Measurements from ENCODE around the gene MOGAT1. TPM values are rescaled to one million over a fixed set of nuclear protein-coding genes. Genes with fewer than 3 reads are reported as not detected.

The MOGAT1 gene
- total and polyA plus RNA-seq, 4 donors = 0.30 to 5.5 (median 5.1) TPM; not detected in 1

DNA sequence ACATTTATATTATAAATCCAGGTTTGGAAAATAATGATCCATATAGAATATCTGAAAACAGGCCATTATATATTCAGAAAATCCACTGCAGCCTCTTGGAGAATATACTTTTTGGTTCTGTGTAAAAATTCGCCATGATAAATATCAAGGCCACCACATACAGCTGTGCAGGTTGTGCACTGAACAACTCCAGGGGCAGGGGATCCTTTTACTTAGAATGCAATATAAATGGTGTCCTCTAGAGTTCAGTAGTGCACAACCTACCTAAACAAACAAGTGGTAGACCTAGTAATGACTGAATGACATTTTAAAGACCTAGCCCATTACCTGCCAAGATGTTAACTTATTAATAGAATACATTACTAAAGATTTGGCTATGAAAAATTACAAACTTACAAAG is 22.4 kb downstream of the MOGAT1 start:
- no peak for DNase-seq (ENCODE audit: low spot score)
- H3K27ac ChIP-seq (ENCODE audit: low read depth in 1 of 2, low read length in 2 of 2) = no peak overlapping the region
- H3K9ac ChIP-seq (ENCODE audit: low read depth in 1 of 2, low read length in 2 of 2) = no peak overlapping the region
- H3K4me1 ChIP-seq (ENCODE audit: control insufficient read depth in 4 of 4, insufficient read depth in 4 of 4, low read length in 3 of 4) = no peaks in the 10 kb centered on the region
- H3K36me3 ChIP-seq (ENCODE audit: control insufficient read depth in 4 of 4, insufficient read depth in 3 of 4, low read depth in 1 of 4, low read length in 3 of 4) = peaks cover 0 to 26% (median 14%) of the 10 kb centered on the region in 4 donors
- H3K9me3 ChIP-seq (ENCODE audit: control insufficient read depth in 4 of 4, low read length in 3 of 4) = no peaks in the 10 kb centered on the region
- no peak overlapping the region for H3K4me3 ChIP-seq (ENCODE audit: low read depth in 1 of 3, low read length in 3 of 3)
- TF ChIP-seq RAD21 (IDR thresholded peaks at IDR 0.05) = peak; percentile 63 to 71
- TF ChIP-seq RXRA (IDR thresholded peaks at IDR 0.05) = peak in 1 of 2 donors; percentile 14
- TF ChIP-seq, protein P1, sequence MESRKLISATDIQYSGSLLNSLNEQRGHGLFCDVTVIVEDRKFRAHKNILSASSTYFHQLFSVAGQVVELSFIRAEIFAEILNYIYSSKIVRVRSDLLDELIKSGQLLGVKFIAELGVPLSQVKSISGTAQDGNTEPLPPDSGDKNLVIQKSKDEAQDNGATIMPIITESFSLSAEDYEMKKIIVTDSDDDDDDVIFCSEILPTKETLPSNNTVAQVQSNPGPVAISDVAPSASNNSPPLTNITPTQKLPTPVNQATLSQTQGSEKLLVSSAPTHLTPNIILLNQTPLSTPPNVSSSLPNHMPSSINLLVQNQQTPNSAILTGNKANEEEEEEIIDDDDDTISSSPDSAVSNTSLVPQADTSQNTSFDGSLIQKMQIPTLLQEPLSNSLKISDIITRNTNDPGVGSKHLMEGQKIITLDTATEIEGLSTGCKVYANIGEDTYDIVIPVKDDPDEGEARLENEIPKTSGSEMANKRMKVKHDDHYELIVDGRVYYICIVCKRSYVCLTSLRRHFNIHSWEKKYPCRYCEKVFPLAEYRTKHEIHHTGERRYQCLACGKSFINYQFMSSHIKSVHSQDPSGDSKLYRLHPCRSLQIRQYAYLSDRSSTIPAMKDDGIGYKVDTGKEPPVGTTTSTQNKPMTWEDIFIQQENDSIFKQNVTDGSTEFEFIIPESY (IDR thresholded peaks at IDR 0.05) = no peak
- no peak for TF ChIP-seq NR2F2 (IDR thresholded peaks at IDR 0.05)
- TF ChIP-seq FOXA2 (IDR thresholded peaks at IDR 0.05) = no peak
- TF ChIP-seq, protein P2, sequence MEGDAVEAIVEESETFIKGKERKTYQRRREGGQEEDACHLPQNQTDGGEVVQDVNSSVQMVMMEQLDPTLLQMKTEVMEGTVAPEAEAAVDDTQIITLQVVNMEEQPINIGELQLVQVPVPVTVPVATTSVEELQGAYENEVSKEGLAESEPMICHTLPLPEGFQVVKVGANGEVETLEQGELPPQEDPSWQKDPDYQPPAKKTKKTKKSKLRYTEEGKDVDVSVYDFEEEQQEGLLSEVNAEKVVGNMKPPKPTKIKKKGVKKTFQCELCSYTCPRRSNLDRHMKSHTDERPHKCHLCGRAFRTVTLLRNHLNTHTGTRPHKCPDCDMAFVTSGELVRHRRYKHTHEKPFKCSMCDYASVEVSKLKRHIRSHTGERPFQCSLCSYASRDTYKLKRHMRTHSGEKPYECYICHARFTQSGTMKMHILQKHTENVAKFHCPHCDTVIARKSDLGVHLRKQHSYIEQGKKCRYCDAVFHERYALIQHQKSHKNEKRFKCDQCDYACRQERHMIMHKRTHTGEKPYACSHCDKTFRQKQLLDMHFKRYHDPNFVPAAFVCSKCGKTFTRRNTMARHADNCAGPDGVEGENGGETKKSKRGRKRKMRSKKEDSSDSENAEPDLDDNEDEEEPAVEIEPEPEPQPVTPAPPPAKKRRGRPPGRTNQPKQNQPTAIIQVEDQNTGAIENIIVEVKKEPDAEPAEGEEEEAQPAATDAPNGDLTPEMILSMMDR (IDR thresholded peaks at IDR 0.05; ENCODE audit: low read depth, low read length, missing input control) = peak; percentile 11
- WGBS = 94% methylated on average over 1 of the region's 1 CpG
- no peaks in the 10 kb centered on the region for H3K27me3 ChIP-seq (ENCODE audit: control insufficient read depth in 4 of 4, insufficient read depth in 4 of 4, low read length in 3 of 4)

DNA sequence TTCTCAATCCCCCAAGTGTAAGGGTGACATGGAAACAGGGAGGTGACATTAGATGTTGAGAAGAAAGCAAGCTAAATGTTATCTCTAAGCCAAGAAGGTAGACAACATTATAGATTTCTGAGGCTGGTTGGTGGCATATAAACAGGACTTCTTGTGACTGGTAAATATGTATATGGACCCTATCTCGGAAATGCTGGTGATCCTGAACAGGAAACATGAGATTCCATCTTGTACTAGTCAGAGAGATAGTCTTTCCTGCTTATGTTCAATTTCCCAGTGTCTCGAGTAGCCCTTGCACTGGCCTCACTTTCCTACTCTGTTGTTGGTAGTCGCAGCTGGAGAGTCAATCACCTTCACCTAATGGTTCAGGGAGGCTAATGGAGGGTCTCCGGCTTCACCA is 26.8 kb downstream of the MOGAT1 start:
- Histone ChIP-seq H3K4me3 (ENCODE audit: low read depth in 1 of 3, low read length in 3 of 3) (no peak overlapping the region), H3K27me3 (ENCODE audit: control insufficient read depth in 4 of 4, insufficient read depth in 4 of 4, low read length in 3 of 4) (no peaks in the 10 kb centered on the region), H3K9ac (ENCODE audit: low read depth in 1 of 2, low read length in 2 of 2) (no peak overlapping the region), H3K36me3 (ENCODE audit: control insufficient read depth in 4 of 4, insufficient read depth in 3 of 4, low read depth in 1 of 4, low read length in 3 of 4) (peaks cover 0 to 22% (median 12%) of the 10 kb centered on the region in 4 donors), H3K4me1 (ENCODE audit: control insufficient read depth in 4 of 4, insufficient read depth in 4 of 4, low read length in 3 of 4) (no peaks in the 10 kb centered on the region), H3K27ac (ENCODE audit: low read depth in 1 of 2, low read length in 2 of 2) (no peak overlapping the region), H3K9me3 (ENCODE audit: control insufficient read depth in 4 of 4, low read length in 3 of 4) (no peaks in the 10 kb centered on the region)
- TF ChIP-seq, protein P3, sequence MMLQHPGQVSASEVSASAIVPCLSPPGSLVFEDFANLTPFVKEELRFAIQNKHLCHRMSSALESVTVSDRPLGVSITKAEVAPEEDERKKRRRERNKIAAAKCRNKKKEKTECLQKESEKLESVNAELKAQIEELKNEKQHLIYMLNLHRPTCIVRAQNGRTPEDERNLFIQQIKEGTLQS (IDR thresholded peaks at IDR 0.05) = no peak
- TF ChIP-seq FOXA1 (IDR thresholded peaks at IDR 0.05) = no peak
- TF ChIP-seq, protein P4, sequence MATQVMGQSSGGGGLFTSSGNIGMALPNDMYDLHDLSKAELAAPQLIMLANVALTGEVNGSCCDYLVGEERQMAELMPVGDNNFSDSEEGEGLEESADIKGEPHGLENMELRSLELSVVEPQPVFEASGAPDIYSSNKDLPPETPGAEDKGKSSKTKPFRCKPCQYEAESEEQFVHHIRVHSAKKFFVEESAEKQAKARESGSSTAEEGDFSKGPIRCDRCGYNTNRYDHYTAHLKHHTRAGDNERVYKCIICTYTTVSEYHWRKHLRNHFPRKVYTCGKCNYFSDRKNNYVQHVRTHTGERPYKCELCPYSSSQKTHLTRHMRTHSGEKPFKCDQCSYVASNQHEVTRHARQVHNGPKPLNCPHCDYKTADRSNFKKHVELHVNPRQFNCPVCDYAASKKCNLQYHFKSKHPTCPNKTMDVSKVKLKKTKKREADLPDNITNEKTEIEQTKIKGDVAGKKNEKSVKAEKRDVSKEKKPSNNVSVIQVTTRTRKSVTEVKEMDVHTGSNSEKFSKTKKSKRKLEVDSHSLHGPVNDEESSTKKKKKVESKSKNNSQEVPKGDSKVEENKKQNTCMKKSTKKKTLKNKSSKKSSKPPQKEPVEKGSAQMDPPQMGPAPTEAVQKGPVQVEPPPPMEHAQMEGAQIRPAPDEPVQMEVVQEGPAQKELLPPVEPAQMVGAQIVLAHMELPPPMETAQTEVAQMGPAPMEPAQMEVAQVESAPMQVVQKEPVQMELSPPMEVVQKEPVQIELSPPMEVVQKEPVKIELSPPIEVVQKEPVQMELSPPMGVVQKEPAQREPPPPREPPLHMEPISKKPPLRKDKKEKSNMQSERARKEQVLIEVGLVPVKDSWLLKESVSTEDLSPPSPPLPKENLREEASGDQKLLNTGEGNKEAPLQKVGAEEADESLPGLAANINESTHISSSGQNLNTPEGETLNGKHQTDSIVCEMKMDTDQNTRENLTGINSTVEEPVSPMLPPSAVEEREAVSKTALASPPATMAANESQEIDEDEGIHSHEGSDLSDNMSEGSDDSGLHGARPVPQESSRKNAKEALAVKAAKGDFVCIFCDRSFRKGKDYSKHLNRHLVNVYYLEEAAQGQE (IDR thresholded peaks at IDR 0.05) = no peak
- TF ChIP-seq HNF4A (conservative IDR thresholded peaks at IDR 0.05) = no peak
- no peak for TF ChIP-seq RAD21 (IDR thresholded peaks at IDR 0.05)
- TF ChIP-seq GABPA (IDR thresholded peaks at IDR 0.05 in 1 of 2, conservative IDR thresholded peaks at IDR 0.05 in 1 of 2) = no peak
- TF ChIP-seq TAF1 (conservative IDR thresholded peaks at IDR 0.05) = no peak
- DNase-seq (ENCODE audit: low spot score) = no peak
- 93% methylated on average over 4 of the region's 4 CpGs for WGBS

Data from liver (tissue), 9 donors.